Rectal smooth muscle tissue (tissue), 1 donor: ENCODE results near the gene DALRD3.

ENCODE experiments used
- H3K27ac ChIP-seq: one replicate; pipeline ENCODE4 v1.7.0; 2013; ENCODE audit warnings: low read depth, low read length, inconsistent platforms
- H3K27me3 ChIP-seq: one replicate; pipeline ENCODE4 v1.7.0; 2013; ENCODE audit warnings: low read length; ENCODE audit not compliant: control insufficient read depth, insufficient read depth
- H3K36me3 ChIP-seq: one replicate; pipeline ENCODE4 v1.7.0; 2013; ENCODE audit warnings: low read length; ENCODE audit not compliant: control insufficient read depth, insufficient read depth
- H3K4me1 ChIP-seq: one replicate; pipeline ENCODE4 v1.7.0; 2013; ENCODE audit warnings: low read length; ENCODE audit not compliant: control insufficient read depth, insufficient read depth
- H3K4me3 ChIP-seq: one replicate; pipeline ENCODE4 v1.7.0; 2013; ENCODE audit warnings: low read length
- H3K9ac ChIP-seq: one replicate; pipeline ENCODE4 v1.7.0; 2013; ENCODE audit warnings: low read length

Gene DALRD3

DNA sequence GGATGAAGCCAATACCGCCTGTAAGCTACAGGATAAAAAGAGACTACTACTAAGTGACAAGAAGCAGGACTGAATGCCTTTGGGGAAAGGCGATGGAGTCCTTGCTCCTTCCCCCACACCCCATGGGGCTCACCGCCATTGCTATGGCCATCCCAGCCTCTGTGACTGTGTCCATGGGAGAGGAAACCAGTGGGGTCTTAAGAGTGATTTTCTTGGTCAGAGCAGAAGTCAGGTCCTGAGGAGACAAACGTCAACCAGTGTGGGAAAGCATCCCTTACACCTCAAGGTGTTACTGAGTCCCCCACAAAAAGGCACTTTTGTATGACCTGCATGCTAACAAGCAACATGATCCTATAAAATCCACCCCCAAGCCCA, 9.9 kb upstream of the DALRD3 start:
- no peaks in the 10 kb centered on the region for H3K27me3 ChIP-seq
- peak overlapping the region; percentile 95 for H3K4me3 ChIP-seq
- peaks cover 50% of the 10 kb centered on the region for H3K36me3 ChIP-seq
- peak overlapping the region; percentile 99 for H3K9ac ChIP-seq
- H3K4me1 ChIP-seq: peaks cover 7% of the 10 kb centered on the region
- peak overlapping the region; percentile 92 for H3K27ac ChIP-seq

DNA sequence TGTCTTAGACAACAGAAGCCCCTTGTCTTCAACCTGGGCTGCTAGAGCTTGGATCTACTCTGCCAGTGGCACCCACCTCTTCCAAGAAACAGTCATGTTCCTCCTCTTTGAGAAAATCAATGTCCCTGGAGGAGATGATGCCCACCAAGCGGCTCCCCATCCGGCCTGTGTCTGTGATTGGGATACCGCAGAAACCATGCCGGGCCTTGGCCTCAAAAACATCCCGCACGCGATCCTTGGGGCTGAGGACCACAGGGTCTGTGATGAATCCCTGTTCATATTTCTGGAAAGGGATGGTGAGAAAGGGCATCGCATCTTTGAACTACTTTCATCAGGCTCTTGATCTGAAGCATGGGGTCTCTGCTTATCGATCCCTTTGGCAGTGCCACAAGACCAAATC, 9.3 kb upstream of the DALRD3 start:
- no peaks in the 10 kb centered on the region for H3K27me3 ChIP-seq
- no peak overlapping the region for H3K4me3 ChIP-seq
- no peak overlapping the region for H3K27ac ChIP-seq
- H3K4me1 ChIP-seq: peaks cover 7% of the 10 kb centered on the region
- H3K9ac ChIP-seq: no peak overlapping the region
- peaks cover 43% of the 10 kb centered on the region for H3K36me3 ChIP-seq

DNA sequence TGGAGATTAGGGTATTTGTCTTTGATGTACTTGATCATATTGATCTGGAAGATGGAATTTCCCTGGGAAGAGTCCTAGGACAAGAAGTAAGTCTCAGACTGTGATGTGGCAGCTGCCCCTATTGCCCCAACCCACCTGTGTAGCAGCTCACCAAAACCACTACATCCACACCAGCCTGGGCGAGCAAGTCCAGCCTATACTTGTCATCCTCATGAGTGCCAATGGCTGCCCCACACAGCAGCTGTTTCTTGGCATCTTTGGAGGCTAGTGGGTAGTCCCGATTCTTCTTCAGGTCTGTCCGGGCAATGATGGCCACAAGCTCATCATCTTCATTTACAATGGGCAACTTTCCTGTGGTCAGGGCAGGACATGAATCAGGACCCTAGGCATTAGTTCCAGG, 8.2 kb upstream of the DALRD3 start:
- Histone ChIP-seq H3K4me1 (peaks cover 7% of the 10 kb centered on the region), H3K9ac (no peak overlapping the region), H3K4me3 (no peak overlapping the region), H3K27ac (no peak overlapping the region), H3K36me3 (peaks cover 32% of the 10 kb centered on the region), H3K27me3 (no peaks in the 10 kb centered on the region)

DNA sequence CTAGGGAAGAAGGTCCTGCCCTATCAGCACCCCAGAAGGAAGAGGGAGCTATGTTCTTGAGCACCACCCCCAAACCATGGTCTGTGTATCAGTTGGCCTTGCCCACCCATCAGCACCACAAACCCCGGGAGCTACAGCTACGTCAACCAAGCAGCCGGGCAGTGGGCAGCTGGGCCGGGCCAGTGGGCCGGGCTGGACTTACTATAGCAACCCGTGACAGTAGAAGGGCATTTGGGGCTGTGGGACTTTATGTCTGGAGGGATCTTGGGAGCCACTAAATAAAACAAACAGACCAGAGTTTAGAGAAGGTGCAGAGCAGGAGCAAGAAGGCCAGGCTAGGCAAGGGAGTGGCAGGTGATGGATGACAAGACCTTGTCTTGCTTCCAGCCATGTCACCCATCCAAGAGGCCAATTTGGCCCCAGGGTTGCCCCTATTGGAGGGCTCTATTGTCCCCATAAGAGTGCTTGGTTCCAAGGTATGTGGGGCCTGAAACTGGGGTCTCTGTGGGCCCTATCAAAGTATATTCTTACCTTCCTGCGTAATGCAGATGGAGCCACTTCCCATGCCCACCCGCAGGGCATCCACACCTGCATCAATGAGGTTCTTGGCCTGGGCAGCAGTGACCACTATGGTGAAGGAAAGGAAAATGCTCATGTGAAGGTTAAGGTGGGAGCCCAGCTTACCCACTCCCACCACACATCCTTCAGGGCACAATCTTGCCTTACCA, 7.6 kb upstream of the DALRD3 start:
- Histone ChIP-seq H3K4me3 (no peak overlapping the region), H3K27ac (no peak overlapping the region), H3K36me3 (peaks cover 30% of the 10 kb centered on the region), H3K4me1 (peaks cover 7% of the 10 kb centered on the region), H3K27me3 (no peaks in the 10 kb centered on the region), H3K9ac (no peak overlapping the region)

DNA sequence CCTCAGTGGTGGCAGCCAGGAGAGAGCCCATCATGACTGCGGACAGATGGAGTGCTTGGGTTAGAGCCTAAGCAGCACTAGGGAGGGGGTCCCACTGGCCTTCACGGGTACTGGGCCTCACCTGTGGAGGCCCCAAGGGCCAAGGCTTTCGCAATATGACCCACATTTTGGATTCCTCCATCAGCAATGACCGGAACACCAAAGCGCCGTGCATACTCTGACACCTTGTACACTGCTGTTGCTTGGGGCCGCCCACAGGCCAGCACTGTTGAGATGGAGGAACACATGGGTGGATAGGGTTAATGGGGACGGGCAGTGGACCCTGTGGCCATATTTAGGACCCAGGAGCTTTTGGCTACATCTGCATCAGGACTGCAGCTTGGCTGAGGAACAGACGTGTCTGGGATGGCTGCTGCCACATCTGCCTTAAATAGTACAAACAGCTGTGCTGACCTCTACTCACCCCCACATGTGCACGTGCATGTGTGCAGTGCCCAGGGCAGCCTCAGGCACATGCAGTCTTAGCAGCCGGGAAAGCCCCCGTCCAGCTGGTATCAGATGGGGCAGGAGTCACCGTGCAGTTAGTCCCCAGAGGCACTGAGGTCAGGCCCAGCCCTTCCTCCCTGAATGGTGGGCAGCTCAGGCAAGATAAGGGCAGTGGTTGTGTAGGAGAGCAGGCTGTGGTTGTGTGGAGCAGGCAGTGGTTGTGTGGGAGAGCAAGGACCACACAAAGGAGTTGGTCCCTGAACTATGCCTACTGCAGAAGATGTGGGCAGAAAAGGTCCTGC, 6.8 kb upstream of the DALRD3 start:
- Histone ChIP-seq H3K9ac (no peak overlapping the region), H3K4me1 (peaks cover 12% of the 10 kb centered on the region), H3K27me3 (no peaks in the 10 kb centered on the region), H3K36me3 (peaks cover 30% of the 10 kb centered on the region), H3K27ac (no peak overlapping the region), H3K4me3 (no peak overlapping the region)

DNA sequence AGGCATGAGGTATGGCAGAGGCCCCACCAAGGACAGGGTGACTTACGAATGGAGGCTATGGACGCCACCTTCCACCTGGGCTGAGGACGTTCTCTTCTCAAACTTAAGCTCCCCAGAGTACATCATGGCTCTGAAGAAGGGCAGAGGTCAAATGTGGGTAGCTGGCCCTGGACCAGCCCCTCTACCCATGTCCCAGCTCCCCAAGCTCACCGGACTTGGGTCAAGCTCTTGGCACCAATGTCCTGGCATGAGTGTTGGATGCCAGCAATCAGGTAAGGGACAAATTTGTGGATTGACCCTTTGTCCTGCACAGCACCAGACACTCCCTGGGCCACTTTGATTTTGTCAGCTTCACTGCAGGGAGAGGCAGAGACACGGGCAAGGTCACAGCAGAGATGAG, 6.1 kb upstream of the DALRD3 start:
- H3K36me3 ChIP-seq: peaks cover 30% of the 10 kb centered on the region
- no peak overlapping the region for H3K27ac ChIP-seq
- peaks cover 14% of the 10 kb centered on the region for H3K4me1 ChIP-seq

DNA sequence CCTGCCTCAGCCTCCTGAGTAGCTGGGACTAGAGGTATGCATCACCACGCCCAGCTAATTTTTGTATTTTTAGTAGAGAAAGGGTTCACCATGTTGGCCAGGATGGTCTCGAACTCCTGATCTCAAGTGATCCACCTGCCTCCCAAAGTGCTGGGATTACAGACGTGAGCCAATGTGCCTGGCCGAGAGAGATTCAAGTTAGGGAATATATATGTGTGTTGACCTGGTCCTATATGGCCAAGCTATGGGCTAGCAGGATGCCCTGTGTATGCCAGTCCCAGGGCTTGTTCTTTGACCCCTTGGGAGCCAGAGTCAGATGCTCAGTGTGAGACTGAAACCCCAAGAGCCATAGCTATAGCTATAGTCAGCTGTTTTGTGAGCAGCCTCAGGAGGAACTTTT, 5.4 kb upstream of the DALRD3 start:
- no peaks in the 10 kb centered on the region for H3K27me3 ChIP-seq
- peaks cover 13% of the 10 kb centered on the region for H3K4me1 ChIP-seq
- no peak overlapping the region for H3K4me3 ChIP-seq
- H3K36me3 ChIP-seq: peaks cover 30% of the 10 kb centered on the region
- H3K9ac ChIP-seq: no peak overlapping the region
- no peak overlapping the region for H3K27ac ChIP-seq

More for the DNA sequence above, 6.1 kb upstream of the DALRD3 start:
- H3K27me3 ChIP-seq: no peaks in the 10 kb centered on the region
- H3K9ac ChIP-seq: no peak overlapping the region
- no peak overlapping the region for H3K4me3 ChIP-seq

DNA sequence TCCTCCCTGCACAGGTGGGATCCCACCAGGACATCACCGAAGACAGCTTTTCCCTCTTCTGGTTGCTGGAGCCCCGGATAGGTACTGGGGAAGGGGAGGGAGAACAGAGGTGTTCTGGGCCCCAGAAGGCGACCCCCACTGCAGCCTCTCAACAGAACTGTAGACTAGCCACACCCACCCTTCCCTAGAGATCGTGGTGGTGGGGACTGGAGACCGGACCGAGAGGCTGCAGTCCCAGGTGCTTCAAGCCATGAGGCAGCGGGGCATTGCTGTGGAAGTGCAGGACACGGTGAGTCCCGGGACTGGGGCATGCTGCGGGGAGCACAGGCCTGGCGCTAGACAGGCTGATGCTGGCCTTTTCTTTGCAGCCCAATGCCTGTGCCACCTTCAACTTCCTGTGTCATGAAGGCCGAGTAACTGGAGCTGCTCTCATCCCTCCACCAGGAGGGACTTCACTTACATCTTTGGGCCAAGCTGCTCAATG, 4.3 kb upstream of the DALRD3 start:
- peak overlapping the region; percentile 99 for H3K27ac ChIP-seq
- peaks cover 7% of the 10 kb centered on the region for H3K4me1 ChIP-seq
- peak overlapping the region; percentile 98 for H3K9ac ChIP-seq
- H3K4me3 ChIP-seq: peak overlapping the region; percentile 89
- peaks cover 30% of the 10 kb centered on the region for H3K36me3 ChIP-seq
- no peaks in the 10 kb centered on the region for H3K27me3 ChIP-seq

DNA sequence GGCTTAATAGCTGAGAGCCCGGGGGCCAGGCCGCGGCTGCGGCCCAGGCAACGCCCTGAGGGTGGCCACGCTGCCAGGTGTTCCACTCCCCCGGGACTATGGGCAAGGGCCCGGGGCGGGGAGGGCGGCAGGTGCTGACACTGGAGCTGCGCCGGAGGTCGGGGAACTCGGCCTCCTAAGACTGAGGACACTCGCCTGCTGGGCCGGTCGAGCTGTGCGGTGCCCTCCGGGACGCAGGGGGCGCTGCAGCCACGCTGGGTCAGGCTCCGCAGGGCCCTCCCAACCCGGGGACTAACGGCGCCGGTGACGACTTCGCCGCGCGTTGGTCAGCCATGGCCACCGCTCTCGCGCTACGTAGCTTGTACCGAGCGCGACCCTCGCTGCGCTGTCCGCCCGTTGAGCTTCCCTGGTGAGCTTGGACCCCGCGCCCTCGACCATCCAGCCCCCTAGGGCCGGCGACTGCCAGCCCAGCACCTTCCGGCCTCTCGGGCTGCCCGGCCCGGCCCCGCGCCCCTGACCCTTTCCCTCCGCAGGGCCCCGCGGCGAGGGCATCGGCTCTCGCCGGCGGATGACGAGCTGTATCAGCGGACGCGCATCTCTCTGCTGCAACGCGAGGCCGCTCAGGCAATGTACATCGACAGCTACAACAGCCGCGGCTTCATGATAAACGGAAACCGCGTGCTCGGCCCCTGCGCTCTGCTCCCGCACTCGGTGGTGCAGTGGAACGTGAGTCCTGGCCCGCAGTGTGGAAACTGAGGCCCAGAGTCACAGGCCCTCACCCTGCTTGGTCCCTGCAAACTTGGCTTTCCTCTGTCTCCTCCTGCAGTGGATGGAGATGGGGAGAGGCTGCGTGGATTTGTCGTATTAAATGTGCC, 3.7 kb upstream of the DALRD3 start, which contains the start of gene NDUFAF3:
TSS of gene NDUFAF3 (plus strand) at position 309 of the 875 bp plus-strand sequence. CDS start at position 333, 24 bp downstream.
- Histone ChIP-seq H3K9ac (peak within 1 kb of the TSS; percentile 98), H3K27ac (peak within 1 kb of the TSS; percentile 99), H3K27me3 (no peaks in the 10 kb centered on the region), H3K4me1 (peaks cover 12% of the 10 kb centered on the region), H3K4me3 (peak within 1 kb of the TSS; percentile 94), H3K36me3 (peaks cover 30% of the 10 kb centered on the region)

DNA sequence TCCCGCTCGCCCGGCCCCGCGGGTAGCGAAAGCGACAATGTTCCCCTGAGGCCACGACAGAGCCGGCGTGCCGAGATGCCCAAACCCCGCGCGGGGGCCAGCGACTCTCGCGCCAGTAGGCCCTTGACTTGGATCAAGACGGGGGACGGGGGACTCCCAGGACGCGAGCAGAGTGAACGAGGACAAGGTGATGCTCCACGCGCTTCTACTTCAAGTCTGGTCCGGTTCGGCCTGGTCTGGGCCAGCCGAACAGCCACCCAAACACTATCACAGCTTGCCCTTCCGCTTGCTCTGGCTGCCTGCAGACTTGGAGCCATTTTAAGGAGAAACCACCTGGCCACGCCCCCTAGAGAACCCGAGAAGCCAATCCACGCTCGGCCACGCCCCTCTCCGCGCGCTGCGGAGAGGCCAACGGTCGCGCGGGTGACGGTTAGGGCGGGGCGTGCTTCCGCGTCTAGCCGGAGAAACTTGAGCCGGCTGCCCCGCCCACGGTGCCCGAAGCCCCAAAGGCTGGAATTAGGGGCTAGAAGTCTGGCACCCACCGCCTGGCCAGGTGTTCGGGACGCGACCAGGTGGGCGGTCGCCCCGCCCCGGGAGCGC, 2.9 kb upstream of the DALRD3 start:
- Histone ChIP-seq H3K4me1 (peaks cover 12% of the 10 kb centered on the region), H3K36me3 (peaks cover 27% of the 10 kb centered on the region)

DNA sequence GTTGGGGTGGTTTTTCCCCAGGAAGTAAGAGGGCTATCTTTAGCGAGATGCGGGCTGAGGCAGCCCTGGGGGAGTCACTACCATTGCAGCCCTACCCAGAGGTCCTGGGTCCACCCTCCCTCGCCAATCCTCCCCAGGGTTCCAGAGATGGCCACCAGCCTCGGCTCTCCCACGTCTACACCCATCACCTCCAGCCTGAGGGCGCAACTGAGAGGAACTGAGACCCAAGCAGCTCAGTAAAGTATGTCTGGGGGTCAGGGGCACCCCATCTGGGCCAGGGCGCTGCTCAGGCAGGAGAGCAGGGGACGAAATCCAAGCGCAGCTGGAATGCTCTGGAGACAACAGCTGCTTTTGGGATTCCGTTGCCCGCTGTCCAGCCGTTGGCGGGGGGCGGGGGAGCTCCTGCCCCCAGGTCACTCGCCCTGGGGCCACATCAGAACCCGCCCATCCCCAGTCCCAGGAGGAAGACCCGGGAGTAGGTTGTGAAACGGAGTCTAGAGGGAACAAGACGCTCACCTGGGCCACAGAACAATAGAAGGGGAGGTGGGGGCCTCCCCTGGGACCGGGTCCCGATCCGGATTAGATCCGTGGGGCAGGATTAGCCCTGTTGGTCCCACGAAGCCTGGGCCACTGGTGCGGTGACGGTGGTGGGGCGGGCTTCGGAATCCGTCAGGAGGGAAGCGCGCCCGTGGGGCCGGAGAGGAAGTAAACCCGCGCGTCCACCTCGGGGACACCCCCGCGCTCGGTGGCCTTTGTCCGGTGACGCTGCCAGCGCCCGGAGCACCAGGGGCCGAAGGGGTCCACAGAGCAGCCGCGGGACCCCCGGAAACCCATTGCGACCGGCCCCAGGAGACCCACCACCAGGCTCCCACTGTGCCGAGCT, 2.2 kb upstream of the DALRD3 start:
- peak overlapping the region; percentile 99 for H3K27ac ChIP-seq
- peaks cover 27% of the 10 kb centered on the region for H3K36me3 ChIP-seq
- H3K27me3 ChIP-seq: no peaks in the 10 kb centered on the region
- peak overlapping the region; percentile 78 for H3K9ac ChIP-seq
- H3K4me1 ChIP-seq: peaks cover 12% of the 10 kb centered on the region
- peak overlapping the region; percentile 94 for H3K4me3 ChIP-seq

More for the DNA sequence above, 2.9 kb upstream of the DALRD3 start:
- peak overlapping the region; percentile 94 for H3K4me3 ChIP-seq
- peak overlapping the region; percentile 98 for H3K9ac ChIP-seq
- H3K27me3 ChIP-seq: no peaks in the 10 kb centered on the region
- H3K27ac ChIP-seq: peak overlapping the region; percentile 99
